ENCODE results near the gene HIGD1C.
"Not testable (repeated sequence)": the region's sequence is repeated elsewhere in the genome, so short reads cannot be mapped to it uniquely, and the experiment has no call there.

Gene HIGD1C
- total RNA-seq: 0 reads per million in 9 experiments

DNA sequence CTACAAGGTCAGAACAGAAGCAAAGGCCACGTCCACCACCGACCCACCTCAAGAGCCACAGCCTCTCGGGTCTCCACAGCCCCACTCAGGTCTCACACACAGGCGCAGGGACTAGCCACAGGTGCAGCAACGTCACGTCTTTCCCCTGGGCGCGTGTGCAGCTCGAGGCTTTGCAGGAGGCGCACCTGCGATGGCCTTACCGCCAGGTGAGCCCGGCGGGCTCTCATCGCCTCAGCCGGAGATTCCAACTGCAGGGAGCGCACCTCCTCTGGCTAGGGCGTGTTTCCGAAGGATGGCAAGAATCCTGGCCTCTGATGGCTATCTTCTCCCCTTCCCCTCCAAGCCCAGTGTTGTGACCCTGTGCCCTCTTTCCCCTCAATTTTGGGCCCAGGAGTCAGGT, at the start of gene HIGD1C:
Gene HIGD1C (plus strand): TSS at position 35 of the 400 bp plus-strand sequence. CDS start 1,455 bp downstream, outside the sequence.
- Mint-ChIP-seq H3K36me3 (ENCODE audit: insufficient read depth) (peaks cover 4% of the 10 kb centered on the region), H3K4me3 (no peak within 1 kb of the TSS), H3K4me1 (ENCODE audit: low read depth in 2 of 2) (no peaks in the 10 kb centered on the region), H3K27me3 (no peaks in the 10 kb centered on the region), H3K27ac (no peak within 1 kb of the TSS), H3K9me3 (no peaks in the 10 kb centered on the region)
- ATAC-seq (replicated peaks) (no peak), DNase-seq (no peak)

GRCh38 chr12:50908479-50908878, 43.9 kb upstream of the HIGD1C start:
- H3K36me3 Mint-ChIP-seq (ENCODE audit: insufficient read depth); H3K9me3 Mint-ChIP-seq; ATAC-seq (replicated peaks); H3K4me3 Mint-ChIP-seq; H3K27ac Mint-ChIP-seq; DNase-seq; H3K4me1 Mint-ChIP-seq (ENCODE audit: low read depth in 2 of 2): not testable (repeated sequence)
- H3K27me3 Mint-ChIP-seq: peaks cover 22 to 34% of the 10 kb centered on the region in 2 donors

- H3K4me1 Mint-ChIP-seq (ENCODE audit: low read depth in 2 of 2); H3K4me3 Mint-ChIP-seq; H3K27ac Mint-ChIP-seq; H3K36me3 Mint-ChIP-seq (ENCODE audit: insufficient read depth); ATAC-seq (replicated peaks); DNase-seq: not testable (repeated sequence)
- Mint-ChIP-seq H3K9me3 (peaks cover 9 to 12% of the 10 kb centered on the region in 2 donors), H3K27me3 (peaks cover 30 to 39% of the 10 kb centered on the region in 2 donors)
Measured at GRCh38 chr12:50912361-50912760, 40.0 kb upstream of the HIGD1C start.

GRCh38 chr12:50913224-50913623, 39.1 kb upstream of the HIGD1C start:
- H3K27me3 Mint-ChIP-seq: peaks cover 38 to 47% of the 10 kb centered on the region in 2 donors
- H3K36me3 Mint-ChIP-seq (ENCODE audit: insufficient read depth): no peaks in the 10 kb centered on the region
- H3K9me3 Mint-ChIP-seq: peaks cover 17 to 18% of the 10 kb centered on the region in 2 donors
- no peak overlapping the region for H3K4me3 Mint-ChIP-seq
- no peak for ATAC-seq (replicated peaks)
- no peaks in the 10 kb centered on the region for H3K4me1 Mint-ChIP-seq (ENCODE audit: low read depth in 2 of 2)
- DNase-seq: no peak
- H3K27ac Mint-ChIP-seq: no peak overlapping the region

DNA sequence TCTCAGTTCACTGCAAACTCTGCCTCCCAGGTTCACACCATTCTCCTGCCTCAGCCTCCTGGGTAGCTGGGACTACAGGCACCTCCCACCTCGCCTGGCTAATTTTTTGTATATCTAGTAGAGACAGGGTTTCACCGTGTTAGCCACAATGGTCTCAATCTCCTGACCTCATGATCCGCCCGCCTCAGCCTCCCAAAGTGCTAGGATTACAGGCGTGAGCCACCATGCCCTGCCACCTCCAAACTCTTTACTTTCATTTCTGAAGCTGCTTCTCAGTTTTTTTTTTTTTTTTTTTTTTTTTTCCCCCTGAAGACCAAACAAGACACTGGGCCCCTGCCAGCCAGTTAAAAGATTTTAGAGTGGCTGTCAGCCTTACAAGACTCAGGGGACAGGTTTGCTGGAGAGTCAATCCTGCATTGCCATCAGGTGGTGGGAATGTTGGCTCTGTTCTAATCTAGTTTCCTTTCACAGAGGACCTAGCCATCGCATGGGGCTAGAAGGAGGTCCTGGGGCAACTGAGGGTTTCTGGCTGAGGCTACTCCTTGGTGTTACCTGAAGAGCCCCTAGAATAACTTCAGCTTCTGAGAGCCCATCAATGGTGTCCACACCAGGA, 37.4 kb upstream of the HIGD1C start:
- DNase-seq (no peak), ATAC-seq (replicated peaks) (no peak)
- Mint-ChIP-seq H3K27ac (no peak overlapping the region), H3K4me3 (no peak overlapping the region), H3K9me3 (peaks cover 18 to 21% of the 10 kb centered on the region in 2 donors), H3K27me3 (peaks cover 40 to 41% of the 10 kb centered on the region in 2 donors), H3K36me3 (ENCODE audit: insufficient read depth) (no peaks in the 10 kb centered on the region), H3K4me1 (ENCODE audit: low read depth in 2 of 2) (no peaks in the 10 kb centered on the region)

DNA sequence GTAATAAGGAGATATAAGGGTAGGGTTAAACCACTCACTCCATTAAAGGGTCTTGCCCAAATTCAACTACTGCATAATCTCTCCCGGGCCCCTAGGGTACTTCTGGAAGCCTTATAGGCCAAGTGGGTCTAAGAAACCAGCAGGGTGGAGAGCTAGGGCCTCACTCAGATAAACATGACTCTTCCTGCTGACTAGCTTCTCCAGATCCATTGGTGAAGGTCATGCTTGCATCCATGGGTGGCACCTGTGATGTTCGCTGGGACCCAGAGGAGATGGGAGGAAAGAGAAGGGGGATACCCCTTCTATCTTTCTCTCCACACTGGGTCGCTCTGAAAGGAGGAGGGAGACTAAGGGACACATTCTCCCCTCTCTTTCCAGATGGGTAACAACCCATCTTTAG, 36.1 kb upstream of the HIGD1C start:
- no peaks in the 10 kb centered on the region for H3K36me3 Mint-ChIP-seq (ENCODE audit: insufficient read depth)
- H3K9me3 Mint-ChIP-seq: peaks cover 14 to 21% of the 10 kb centered on the region in 2 donors
- no peak overlapping the region for H3K27ac Mint-ChIP-seq
- H3K27me3 Mint-ChIP-seq: peaks cover 29 to 30% of the 10 kb centered on the region in 2 donors
- ATAC-seq (replicated peaks): no peak
- H3K4me1 Mint-ChIP-seq (ENCODE audit: low read depth in 2 of 2): no peaks in the 10 kb centered on the region
- DNase-seq: no peak
- no peak overlapping the region for H3K4me3 Mint-ChIP-seq

- H3K36me3 Mint-ChIP-seq (ENCODE audit: insufficient read depth): no peaks in the 10 kb centered on the region
- DNase-seq (no peak), ATAC-seq (replicated peaks) (no peak)
- no peak overlapping the region for H3K27ac Mint-ChIP-seq
- peaks cover 18 to 19% of the 10 kb centered on the region in 2 donors for H3K27me3 Mint-ChIP-seq
- H3K4me1 Mint-ChIP-seq (ENCODE audit: low read depth in 2 of 2): peaks cover 4 to 5% of the 10 kb centered on the region in 2 donors
- H3K9me3 Mint-ChIP-seq: peaks cover 8 to 13% of the 10 kb centered on the region in 2 donors
- no peak overlapping the region for H3K4me3 Mint-ChIP-seq
Measured at GRCh38 chr12:50918584-50919316, 33.6 kb upstream of the HIGD1C start.

DNA sequence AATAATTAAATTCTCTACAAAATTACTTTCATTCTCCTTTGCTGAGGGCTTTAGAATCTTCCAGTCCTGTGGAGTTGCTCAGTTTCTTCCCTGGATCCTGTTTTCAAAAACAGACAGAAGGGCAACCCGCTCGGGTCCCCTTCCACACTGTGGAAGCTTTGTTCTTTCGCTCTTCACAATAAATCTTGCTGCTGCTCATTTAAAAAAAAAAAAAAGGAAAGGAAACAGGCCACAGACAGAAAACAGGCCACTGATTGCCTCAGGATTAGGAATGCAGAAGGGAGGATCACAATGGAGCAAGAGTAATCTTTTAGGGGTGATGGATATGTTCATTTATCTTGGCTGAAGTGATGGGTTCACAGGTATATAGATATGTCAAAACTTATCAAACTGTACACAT, 29.5 kb upstream of the HIGD1C start:
- DNase-seq (no peak), ATAC-seq (replicated peaks) (no peak)
- Mint-ChIP-seq H3K9me3 (peaks cover 3 to 7% of the 10 kb centered on the region in 2 donors), H3K27me3 (peaks cover 9 to 10% of the 10 kb centered on the region in 2 donors), H3K4me1 (ENCODE audit: low read depth in 2 of 2) (peaks cover 9 to 15% of the 10 kb centered on the region in 2 donors), H3K36me3 (ENCODE audit: insufficient read depth) (peaks cover 10% of the 10 kb centered on the region), H3K4me3 (peak overlapping the region; percentile 9 to 28), H3K27ac (peak overlapping the region; percentile 26 to 87)

GRCh38 chr12:50923361-50924130, 28.8 kb upstream of the HIGD1C start:
- ATAC-seq (replicated peaks) (no peak), DNase-seq (no peak)
- peaks cover 10% of the 10 kb centered on the region for H3K36me3 Mint-ChIP-seq (ENCODE audit: insufficient read depth)
- H3K27me3 Mint-ChIP-seq: peaks cover 1 to 2% of the 10 kb centered on the region in 2 donors
- H3K4me3 Mint-ChIP-seq: peak overlapping the region; percentile 76 to 86
- peaks cover 14 to 18% of the 10 kb centered on the region in 2 donors for H3K4me1 Mint-ChIP-seq (ENCODE audit: low read depth in 2 of 2)
- peak overlapping the region; percentile 64 to 87 for H3K27ac Mint-ChIP-seq
- H3K9me3 Mint-ChIP-seq: no peaks in the 10 kb centered on the region

DNA sequence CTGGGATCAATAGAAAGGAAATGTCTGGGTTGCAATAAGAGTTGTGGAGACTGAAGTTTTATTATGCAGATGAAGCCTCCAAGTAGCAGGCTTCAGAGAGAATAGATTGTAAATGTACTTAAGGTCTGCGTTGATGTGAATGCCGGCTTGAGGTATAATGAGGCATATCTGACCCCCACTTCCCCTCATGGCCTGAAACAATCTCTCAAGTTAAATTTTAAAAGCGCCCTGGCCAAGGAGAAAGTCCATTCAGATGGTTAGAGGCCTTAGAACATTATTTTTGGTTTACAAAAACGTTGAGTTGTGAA, 28.3 kb upstream of the HIGD1C start:
- H3K27ac Mint-ChIP-seq: peak overlapping the region; percentile 64 to 87
- no peaks in the 10 kb centered on the region for H3K9me3 Mint-ChIP-seq
- H3K36me3 Mint-ChIP-seq (ENCODE audit: insufficient read depth): peaks cover 10% of the 10 kb centered on the region
- H3K4me3 Mint-ChIP-seq: peak overlapping the region; percentile 76 to 86
- ATAC-seq (replicated peaks): peak; percentile 7
- H3K4me1 Mint-ChIP-seq (ENCODE audit: low read depth in 2 of 2): peaks cover 16 to 18% of the 10 kb centered on the region in 2 donors
- H3K27me3 Mint-ChIP-seq: no peaks in the 10 kb centered on the region
- no peak for DNase-seq

- Mint-ChIP-seq H3K9me3 (no peaks in the 10 kb centered on the region), H3K27me3 (no peaks in the 10 kb centered on the region), H3K4me3 (peak overlapping the region; percentile 76 to 86), H3K36me3 (ENCODE audit: insufficient read depth) (peaks cover 10% of the 10 kb centered on the region), H3K27ac (peak overlapping the region; percentile 64 to 87), H3K4me1 (ENCODE audit: low read depth in 2 of 2) (peaks cover 16 to 20% of the 10 kb centered on the region in 2 donors)
- DNase-seq (peak; percentile 19 to 36 (median 25)), ATAC-seq (replicated peaks) (peak; percentile 93)
Measured at GRCh38 chr12:50924439-50925341, 27.7 kb upstream of the HIGD1C start.

DNA sequence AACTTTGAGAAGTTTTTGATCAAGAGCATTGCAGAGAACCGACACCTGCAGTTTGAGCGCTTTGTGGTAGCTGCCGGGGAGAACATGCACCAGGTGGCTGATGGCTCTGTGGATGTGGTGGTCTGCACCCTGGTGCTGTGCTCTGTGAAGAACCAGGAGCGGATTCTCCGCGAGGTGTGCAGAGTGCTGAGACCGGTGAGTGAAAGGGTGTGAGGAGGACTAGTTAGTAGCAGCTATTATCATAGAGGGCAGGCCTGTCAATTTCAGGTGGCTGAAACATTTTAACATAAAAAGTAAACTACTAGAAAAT, 27.0 kb upstream of the HIGD1C start:
- peaks cover 16 to 20% of the 10 kb centered on the region in 2 donors for H3K4me1 Mint-ChIP-seq (ENCODE audit: low read depth in 2 of 2)
- H3K9me3 Mint-ChIP-seq: no peaks in the 10 kb centered on the region
- ATAC-seq (replicated peaks) (peak; percentile 21), DNase-seq (no peak)
- H3K4me3 Mint-ChIP-seq: peak overlapping the region; percentile 76 to 86
- H3K27ac Mint-ChIP-seq: peak overlapping the region; percentile 64 to 87
- no peaks in the 10 kb centered on the region for H3K27me3 Mint-ChIP-seq
- H3K36me3 Mint-ChIP-seq (ENCODE audit: insufficient read depth): peaks cover 15% of the 10 kb centered on the region

DNA sequence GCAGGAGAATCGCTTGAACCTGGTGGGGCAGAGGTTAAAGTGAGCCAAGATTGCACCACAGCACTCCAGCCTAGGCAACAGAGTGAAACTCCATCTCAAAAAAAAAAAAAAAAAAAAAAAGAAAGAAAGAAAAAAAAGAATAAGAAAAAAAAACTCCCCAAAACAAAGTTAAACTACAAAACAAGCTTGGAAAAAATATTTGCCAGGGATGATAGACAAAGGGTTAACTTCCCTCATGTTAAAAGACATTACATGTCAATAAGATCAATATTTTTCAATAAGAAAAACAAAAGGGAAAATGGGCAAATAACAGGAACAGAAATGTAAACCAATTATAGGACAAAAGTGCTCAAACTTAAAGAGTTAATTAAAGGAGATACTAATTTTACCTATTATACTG, 26.4 kb upstream of the HIGD1C start:
- Mint-ChIP-seq H3K27ac (peak overlapping the region; percentile 64 to 87), H3K4me3 (peak overlapping the region; percentile 76 to 86)

More for the DNA sequence above, 26.4 kb upstream of the HIGD1C start:
- H3K9me3 Mint-ChIP-seq: no peaks in the 10 kb centered on the region
- peaks cover 17% of the 10 kb centered on the region for H3K36me3 Mint-ChIP-seq (ENCODE audit: insufficient read depth)
- peaks cover 16 to 20% of the 10 kb centered on the region in 2 donors for H3K4me1 Mint-ChIP-seq (ENCODE audit: low read depth in 2 of 2)
- no peak for ATAC-seq (replicated peaks)
- no peaks in the 10 kb centered on the region for H3K27me3 Mint-ChIP-seq
- no peak for DNase-seq

Measured in effector memory CD8-positive, alpha-beta T cell (primary cell).